GM12878 (cell line): Measurements from ENCODE around the gene VCX2. TPM values are rescaled to one million over a fixed set of nuclear protein-coding genes. Genes with fewer than 3 reads are reported as not detected.

Experiments
- ATAC-seq: fragments of 200-7000 bp; cut with Tn5 transposase; 3 replicates; pipeline ENCODE4 v1.9.1; 2020; ENCODE audit warnings: mild to moderate bottlenecking, moderate library complexity
- BruUV-seq: library from RNA; stranded (reverse); fragments of 400-500 nt; replicated peaks from 2 replicates; lab custom pipeline; 2021; lab: Mats Ljungman, UMichigan
- CTCF ChIA-PET: fragments of 300-600 bp; sonication (Branson Sonifier 250); formaldehyde crosslinking; extraction: SDS; loops from one replicate; lab custom pipeline; 2021; ENCODE audit warnings: inconsistent platforms; lab: Yijun Ruan, JAX
- POLR2A ChIA-PET: fragments of 350-600 bp; formaldehyde crosslinking; extraction: SDS; loops from one replicate; lab custom pipeline; 2021; ENCODE audit warnings: inconsistent platforms; lab: Charles Lee
- RAD21 ChIA-PET: fragments of 300-600 bp; sonication (Branson Sonifier 250); formaldehyde crosslinking; loops from one replicate; lab custom pipeline; 2023; ENCODE audit warnings: antibody characterized with exemption; ENCODE audit not compliant: unreplicated experiment; lab: Charles Lee
- SMC1A ChIA-PET: fragments of 300-600 bp; sonication (Branson Sonifier 250); formaldehyde crosslinking; loops from one replicate; lab custom pipeline; 2023; ENCODE audit not compliant: unreplicated experiment, uncharacterized antibody; lab: Charles Lee
- DNase-seq: peaks from one replicate; pipeline ENCODE4 v3.0.0-alpha.2; 2011; ENCODE audit warnings: low read depth, low spot score
- FAIRE-seq: peaks from 3 replicates; lab custom pipeline; 2011; peaks lifted over from hg19 to GRCh38; lab: Jason Lieb, UNC
- H2AFZ ChIP-seq: 2 replicates; pipeline ENCODE4 v1.6.0; 2011; ENCODE audit warnings: low read depth, low read length, control low read depth; ENCODE audit not compliant: control insufficient read depth
- H3K27ac ChIP-seq: 2 replicates; pipeline ENCODE4 v1.5.1; 2011; ENCODE audit warnings: control low read depth; ENCODE audit not compliant: control insufficient read depth, insufficient read depth
- H3K27me3 ChIP-seq, 2 experiments: replicated peaks in 1 of 2; 2 replicates each; pipeline versions ENCODE4 v1.6.0 to v1.6.1; 2011; ENCODE audit warnings: low read length in 1 of 2; ENCODE audit not compliant: control insufficient read depth in 2 of 2, insufficient read depth in 2 of 2
- H3K36me3 ChIP-seq, 2 experiments: 2 replicates each; pipeline ENCODE4 v1.5.1; 2011; ENCODE audit warnings: low read length in 1 of 2; ENCODE audit not compliant: control insufficient read depth in 2 of 2, insufficient read depth in 2 of 2
- H3K4me1 ChIP-seq: 2 replicates; pipeline ENCODE4 v1.6.1; 2011; ENCODE audit warnings: mild to moderate bottlenecking, low read length, moderate library complexity, mixed read lengths; ENCODE audit not compliant: control insufficient read depth, insufficient read depth
- H3K4me2 ChIP-seq: 2 replicates; pipeline ENCODE4 v1.6.0; 2011; ENCODE audit warnings: control low read depth; ENCODE audit not compliant: control insufficient read depth, insufficient read depth
- H3K4me3 ChIP-seq: fragments of 200-600 bp; sonication (generic); 2 replicates; pipeline ENCODE4 v1.5.1; 2016
- H3K79me2 ChIP-seq: 2 replicates; pipeline ENCODE4 v1.6.0; 2011; ENCODE audit warnings: low read length; ENCODE audit not compliant: control insufficient read depth, insufficient read depth
- H3K9ac ChIP-seq: 2 replicates; pipeline ENCODE4 v1.8.0; 2011; ENCODE audit warnings: low read length, control low read depth, mixed read lengths; ENCODE audit not compliant: control insufficient read depth, insufficient read depth
- H3K9me3 ChIP-seq: replicated peaks from 3 replicates; pipeline ENCODE4 v1.5.1; 2011; ENCODE audit warnings: mild to moderate bottlenecking, low read length; ENCODE audit not compliant: control insufficient read depth, insufficient read depth
- H4K20me1 ChIP-seq: 2 replicates; pipeline ENCODE4 v1.6.0; 2011; ENCODE audit not compliant: control insufficient read depth, insufficient read depth
- ESRRA ChIP-seq: IDR thresholded peaks from 2 replicates; pipeline ENCODE4 v1.6.1; 2012; ENCODE audit warnings: mild to moderate bottlenecking, low read length, improper control_type of control experiment
- IKZF1 ChIP-seq: fragments of 450-650 bp; conservative IDR thresholded peaks from 2 replicates; pipeline ENCODE4 v1.6.1; 2017; ENCODE audit warnings: antibody characterized with exemption, mild to moderate bottlenecking
- IRF5 ChIP-seq: fragments of 450-650 bp; IDR thresholded peaks from 2 replicates; pipeline ENCODE4 v1.6.1; 2017; ENCODE audit warnings: borderline replicate concordance
- MLLT1 ChIP-seq: fragments of 450-650 bp; IDR thresholded peaks from 2 replicates; pipeline ENCODE4 v1.6.1; 2016; ENCODE audit warnings: mild to moderate bottlenecking
- REST ChIP-seq: IDR thresholded peaks from 2 replicates; pipeline ENCODE4 v1.6.1; 2012; ENCODE audit warnings: mild to moderate bottlenecking, low read depth, low read length
- SREBF1 ChIP-seq: IDR thresholded peaks from 2 replicates; pipeline ENCODE4 v1.6.1; 2012; ENCODE audit warnings: mild to moderate bottlenecking, low read length
- SREBF2 ChIP-seq: IDR thresholded peaks from 2 replicates; pipeline ENCODE4 v1.6.1; 2012; ENCODE audit warnings: mild to moderate bottlenecking, low read length
- WGBS: methylation state at CpG from one replicate; pipeline ENCODE4 v1.1.6; 2016; ENCODE audit warnings: low lambda C conversion rate; ENCODE audit not compliant: insufficient replicate concordance, insufficient coverage; ENCODE audit errors: missing lambda C conversion rate; 5-methylcytosine and 5-hydroxymethylcytosine counted together
- in situ Hi-C: fragments of 300-500 bp; cut with MboI; formaldehyde crosslinking; loops from 9 replicates; pipeline ENCODE4 v1.14.3; 2018; ENCODE audit warnings: mixed read lengths
- intact Hi-C: fragments of 100-400 bp; cut with micrococcal nuclease; formaldehyde crosslinking; loops from one replicate; pipeline ENCODE4 v1.14.2; 2022; ENCODE audit not compliant: unreplicated experiment
- polyA plus RNA-seq, 11 experiments: library from polyadenylated mRNA; depleted of rRNA in 4 of 11; unstranded in 6 of 11; stranded (reverse) in 5 of 11; fragments of >200 nt; fragmentation: Nextera tagmentation in 4 of 11; fragmentation: Illumina TruSeq in 1 of 11; extraction: Ambion mirVana in 4 of 11; extraction: Trizol in 1 of 11; gene quantifications; 1 replicate in 1 of 11; 2 replicates in 10 of 11; pipeline versions ENCODE4 v1.2.1 to v1.2.3, GENCODE V29; 2011 to 2016; ENCODE audit warnings: inconsistent platforms in 2 of 11, missing spikeins in 2 of 11, low read depth in 1 of 11
- total RNA-seq, 4 experiments: library from RNA; depleted of rRNA in 3 of 4; stranded (reverse); fragments of >200 nt in 3 of 4; fragmentation: Illumina TruSeq in 1 of 4; extraction: Trizol in 1 of 4; gene quantifications; 2 replicates each; pipeline versions ENCODE4 v1.2.1 to v1.2.3, GENCODE V29; 2013 to 2021

Gene VCX2
- total and polyA plus RNA-seq, 10 of the 15 experiments (the other 5 are each of a cell fraction or from before 2014, with no cell fraction given) = not detected

GRCh38 chrX:8190341-8190830 lies 19.3 kb upstream of the VCX2 start:
- POLR2A ChIA-PET = no interaction called here
- TF ChIP-seq IKZF1 (no peak), IRF5 (no peak), ESRRA (no peak), MLLT1 (no peak), SREBF2 (no peak), REST (no peak), SREBF1 (no peak)
- no peak overlapping the region for H3K4me2 ChIP-seq
- no peaks in the 10 kb centered on the region for H3K4me1 ChIP-seq
- CTCF ChIA-PET = no interaction called here
- H3K27me3 ChIP-seq = no peaks in the 10 kb centered on the region
- no peak overlapping the region for H3K27ac ChIP-seq
- SMC1A ChIA-PET = interaction anchor here (0.6 kb wide), 1 partner anchor 1518 kb away, joined by 3 read pairs; no protein-coding TSS in a partner anchor
- BruUV-seq = no TSS peak
- no peak overlapping the region for H3K4me3 ChIP-seq
- H3K9ac ChIP-seq = no peak overlapping the region
- WGBS = 61% methylated on average over 4 of the region's 4 CpGs
- no peaks in the 10 kb centered on the region for H3K79me2 ChIP-seq
- no peaks in the 10 kb centered on the region for H3K36me3 ChIP-seq
- ATAC-seq = no peak
- no peak for FAIRE-seq
- H3K9me3 ChIP-seq = no peaks in the 10 kb centered on the region
- RAD21 ChIA-PET = no interaction called here
- intact Hi-C loops = no loop called here
- H2AFZ ChIP-seq = no peak overlapping the region
- no peaks in the 10 kb centered on the region for H4K20me1 ChIP-seq
- in situ Hi-C loops = no loop called here
- DNase-seq = no peak
